Breast epithelium (tissue), 4 donors: Measurements from ENCODE around the gene STX3. TPM values are rescaled to one million over a fixed set of nuclear protein-coding genes. Genes with fewer than 3 reads are reported as not detected.
"Not testable (repeated sequence)": the region's sequence is repeated elsewhere in the genome, so short reads cannot be mapped to it uniquely, and the experiment has no call there.

ENCODE experiments used
- DNase-seq, 2 donors: peaks; one replicate each; pipeline ENCODE4 v3.0.0-alpha.2; 2019; ENCODE audit warnings: low spot score in 2 of 2
- H3K27ac ChIP-seq, 2 donors: fragments of 200-600 bp; sonication (generic) in 1 of 2; one replicate each; pipeline ENCODE4 v1.5.1; 2016 to 2019; ENCODE audit warnings: mild to moderate bottlenecking in 1 of 2
- H3K27me3 ChIP-seq, 2 donors: fragments of 200-600 bp; sonication (generic) in 1 of 2; one replicate each; pipeline versions ENCODE4 v1.5.1 to v1.6.0; 2017 to 2019; ENCODE audit warnings: control low read depth in 1 of 2, mild to moderate bottlenecking in 1 of 2
- H3K36me3 ChIP-seq: fragments of 200-600 bp; one replicate; pipeline ENCODE4 v1.5.1; 2019
- H3K4me1 ChIP-seq, 2 donors: fragments of 200-600 bp; sonication (generic); one replicate each; pipeline ENCODE4 v1.5.1; 2016 to 2019; ENCODE audit warnings: control low read depth in 1 of 2
- H3K4me3 ChIP-seq, 3 donors: fragments of 200-600 bp; sonication (generic); 1 replicate in 2 of 3; 2 replicates in 1 of 3; pipeline ENCODE4 v1.5.1; 2016 to 2019; ENCODE audit warnings: mild to moderate bottlenecking in 3 of 3, moderate library complexity in 2 of 3
- H3K9me3 ChIP-seq, 2 donors: fragments of 200-600 bp; sonication (generic) in 1 of 2; one replicate each; pipeline ENCODE4 v1.5.1; 2016 to 2019; ENCODE audit warnings: control low read depth in 1 of 2
- CTCF ChIP-seq, 3 donors: fragments of 450-650 bp; IDR thresholded peaks; one replicate each; pipeline ENCODE4 v1.5.1; 2016 to 2017; ENCODE audit warnings: antibody characterized with exemption in 3 of 3, mild to moderate bottlenecking in 3 of 3, moderate library complexity in 3 of 3
- POLR2A ChIP-seq: fragments of 450-650 bp; IDR thresholded peaks from one replicate; pipeline ENCODE4 v1.6.1; 2016; ENCODE audit warnings: antibody characterized with exemption, mild to moderate bottlenecking, moderate library complexity
- POLR2AphosphoS5 ChIP-seq, 3 donors: sonication (generic); formaldehyde crosslinking; IDR thresholded peaks; one replicate each; pipeline ENCODE4 v1.6.1; 2017; ENCODE audit warnings: antibody characterized with exemption in 3 of 3
- intact Hi-C: fragments of 100-400 bp; cut with DNase I; formaldehyde crosslinking; loops from one replicate; pipeline ENCODE4 v1.15.1; 2023; ENCODE audit warnings: low total_unique reads
- total RNA-seq, 3 donors: library from RNA; depleted of rRNA; stranded (reverse); fragments of >200 nt; gene quantifications; one replicate each; pipeline ENCODE4 v1.1.0, GENCODE V29; 2016

Gene STX3
- total RNA-seq, 3 donors from 2014 or later, result 32.2 to 58.8 (median 53.7) TPM

- Histone ChIP-seq H3K4me3 (no peak overlapping the region), H3K27ac (no peak overlapping the region), H3K36me3 (no peaks in the 10 kb centered on the region), H3K4me1 (no peaks in the 10 kb centered on the region), H3K9me3 (no peaks in the 10 kb centered on the region), H3K27me3 (no peaks in the 10 kb centered on the region)
- DNase-seq, result no peak
- intact Hi-C loops, result no loop called here
- no peak for TF ChIP-seq CTCF (IDR thresholded peaks at IDR 0.05)
- TF ChIP-seq POLR2A, result no peak
- TF ChIP-seq POLR2AphosphoS5 (IDR thresholded peaks at IDR 0.05), result no peak
These were observed 57.0 kb downstream of the STX3 start for GRCh38 chr11:59812220-59812619.

- H3K27ac ChIP-seq, result no peak overlapping the region
- no peak overlapping the region for H3K4me3 ChIP-seq
- no peak for TF ChIP-seq CTCF (IDR thresholded peaks at IDR 0.05)
- TF ChIP-seq POLR2AphosphoS5 (IDR thresholded peaks at IDR 0.05), result no peak
- no peak for TF ChIP-seq POLR2A
- H3K4me1 ChIP-seq, result no peaks in the 10 kb centered on the region
- intact Hi-C loops, result no loop called here
- H3K36me3 ChIP-seq, result no peaks in the 10 kb centered on the region
- H3K27me3 ChIP-seq, result no peaks in the 10 kb centered on the region
- no peaks in the 10 kb centered on the region for H3K9me3 ChIP-seq
- DNase-seq, result no peak
These were observed 58.2 kb downstream of the STX3 start for GRCh38 chr11:59813364-59813763.

GRCh38 chr11:59814021-59814420, 58.8 kb downstream of the STX3 start:
- Histone ChIP-seq H3K27ac (no peak overlapping the region), H3K27me3 (no peaks in the 10 kb centered on the region), H3K4me1 (no peaks in the 10 kb centered on the region), H3K36me3 (no peaks in the 10 kb centered on the region), H3K9me3 (no peaks in the 10 kb centered on the region), H3K4me3 (no peak overlapping the region)
- DNase-seq, result no peak
- no peak for TF ChIP-seq CTCF (IDR thresholded peaks at IDR 0.05)
- TF ChIP-seq POLR2AphosphoS5 (IDR thresholded peaks at IDR 0.05), result no peak
- TF ChIP-seq POLR2A, result no peak
- intact Hi-C loops, result no loop called here

- H3K4me1 ChIP-seq, result no peaks in the 10 kb centered on the region
- no peaks in the 10 kb centered on the region for H3K36me3 ChIP-seq
- intact Hi-C loops, result no loop called here
- no peak overlapping the region for H3K4me3 ChIP-seq
- H3K27me3 ChIP-seq, result no peaks in the 10 kb centered on the region
- no peaks in the 10 kb centered on the region for H3K9me3 ChIP-seq
- TF ChIP-seq POLR2A (no peak), POLR2AphosphoS5 (IDR thresholded peaks at IDR 0.05) (no peak), CTCF (IDR thresholded peaks at IDR 0.05) (no peak)
- no peak for DNase-seq
- H3K27ac ChIP-seq, result no peak overlapping the region
These were observed 60.6 kb downstream of the STX3 start for GRCh38 chr11:59815754-59816153.

- intact Hi-C loops, H3K9me3 ChIP-seq, H3K27me3 ChIP-seq, H3K4me3 ChIP-seq, H3K36me3 ChIP-seq, H3K27ac ChIP-seq, DNase-seq, H3K4me1 ChIP-seq: not testable (repeated sequence)
These were observed 61.3 kb downstream of the STX3 start for GRCh38 chr11:59816434-59816833.

GRCh38 chr11:59818572-59818971, 63.4 kb downstream of the STX3 start:
- Histone ChIP-seq H3K27ac (no peak overlapping the region), H3K27me3 (no peaks in the 10 kb centered on the region), H3K9me3 (no peaks in the 10 kb centered on the region), H3K36me3 (no peaks in the 10 kb centered on the region), H3K4me3 (no peak overlapping the region), H3K4me1 (no peaks in the 10 kb centered on the region)
- TF ChIP-seq CTCF (IDR thresholded peaks at IDR 0.05) (no peak), POLR2A (no peak), POLR2AphosphoS5 (IDR thresholded peaks at IDR 0.05) (no peak)
- intact Hi-C loops, result no loop called here
- no peak for DNase-seq
